IMR-90 (cell line): ENCODE measurements around the gene SIK3. TPM values are rescaled to one million over a fixed set of nuclear protein-coding genes. Genes with fewer than 3 reads are reported as not detected.
A peak's percentile ranks its signal among the peaks of the same experiment; 100 is the strongest.

Experiments used
- ATAC-seq: fragments of 200-7000 bp; cut with Tn5 transposase; 2 replicates; pipeline ENCODE4 v1.9.1; 2020; ENCODE audit warnings: low read depth, mild to moderate bottlenecking, moderate library complexity
- BruUV-seq: library from RNA; stranded (reverse); fragments of 400-500 nt; replicated peaks from 2 replicates; lab custom pipeline; 2021; lab: Mats Ljungman, UMichigan
- CTCF ChIA-PET: fragments of 300-600 bp; formaldehyde crosslinking; extraction: SDS; loops from one replicate; lab custom pipeline; 2021; ENCODE audit warnings: antibody characterized with exemption; lab: Yijun Ruan, JAX
- POLR2A ChIA-PET: fragments of 300-600 bp; sonication (Branson Sonifier 250); formaldehyde crosslinking; loops from one replicate; lab custom pipeline; 2022; ENCODE audit warnings: antibody characterized with exemption; ENCODE audit not compliant: unreplicated experiment; lab: Charles Lee
- DNase-seq: peaks from one replicate; pipeline ENCODE4 v3.0.0; 2013
- H2AFZ ChIP-seq: replicated peaks from 2 replicates; pipeline ENCODE3; 2013; ENCODE audit warnings: low read length, mild to moderate bottlenecking; ENCODE audit not compliant: poor library complexity
- H2AK5ac ChIP-seq: 2 replicates; pipeline ENCODE4 v1.6.1; 2013; ENCODE audit warnings: low read depth, low read length, inconsistent platforms
- H2AK9ac ChIP-seq: replicated peaks from 2 replicates; pipeline ENCODE3; 2013; ENCODE audit warnings: mild to moderate bottlenecking, low read depth, low read length, moderate library complexity; ENCODE audit not compliant: poor library complexity
- H2BK120ac ChIP-seq: 2 replicates; pipeline ENCODE4 v1.6.1; 2013; ENCODE audit warnings: low read depth, low read length, inconsistent platforms
- H2BK15ac ChIP-seq: 3 replicates; pipeline ENCODE4 v1.6.1; 2013; ENCODE audit warnings: low read depth, low read length, inconsistent platforms
- H2BK20ac ChIP-seq: 2 replicates; pipeline ENCODE4 v1.6.1; 2013; ENCODE audit warnings: low read depth, mild to moderate bottlenecking, inconsistent platforms, low read length, moderate library complexity
- H2BK5ac ChIP-seq: 2 replicates; pipeline ENCODE4 v1.6.1; 2013; ENCODE audit warnings: mild to moderate bottlenecking, low read depth, low read length, inconsistent platforms; ENCODE audit not compliant: poor library complexity, severe bottlenecking
- H3K14ac ChIP-seq: replicated peaks from 2 replicates; pipeline ENCODE4 v1.6.1; 2013; ENCODE audit warnings: low read depth, low read length, inconsistent platforms
- H3K18ac ChIP-seq: 2 replicates; pipeline ENCODE4 v1.6.1; 2013; ENCODE audit warnings: low read depth, low read length, control low read depth
- H3K23ac ChIP-seq: 2 replicates; pipeline ENCODE4 v1.6.1; 2013; ENCODE audit warnings: low read depth, low read length, inconsistent platforms
- H3K27ac ChIP-seq: 2 replicates; pipeline ENCODE4 v1.5.1; 2013; ENCODE audit warnings: mild to moderate bottlenecking, control low read depth, low read length; ENCODE audit not compliant: insufficient read depth
- H3K27me3 ChIP-seq: 2 replicates; pipeline ENCODE4 v1.6.1; 2013; ENCODE audit warnings: low read length; ENCODE audit not compliant: control insufficient read depth, insufficient read depth
- H3K36me3 ChIP-seq: 2 replicates; pipeline ENCODE4 v1.6.1; 2013; ENCODE audit warnings: low read length, mixed read lengths; ENCODE audit not compliant: control insufficient read depth, insufficient read depth
- H3K4ac ChIP-seq: 2 replicates; pipeline ENCODE4 v1.6.1; 2013; ENCODE audit warnings: low read depth, low read length, inconsistent platforms
- H3K4me1 ChIP-seq: 2 replicates; pipeline ENCODE4 v1.6.1; 2013; ENCODE audit warnings: low read length, mixed read lengths; ENCODE audit not compliant: control insufficient read depth, insufficient read depth
- H3K4me2 ChIP-seq: 2 replicates; pipeline ENCODE4 v1.6.1; 2013; ENCODE audit warnings: low read depth, mild to moderate bottlenecking, control low read depth, low read length, moderate library complexity
- H3K4me3 ChIP-seq: 2 replicates; pipeline ENCODE4 v1.5.1; 2013; ENCODE audit warnings: low read depth, mild to moderate bottlenecking, control low read depth, low read length, moderate library complexity; ENCODE audit not compliant: insufficient read depth
- H3K56ac ChIP-seq: 2 replicates; pipeline ENCODE4 v1.6.1; 2013; ENCODE audit warnings: low read length, inconsistent platforms; ENCODE audit not compliant: insufficient read depth; ENCODE audit errors: extremely low read depth
- H3K79me1 ChIP-seq, 2 experiments: 2 replicates each; pipeline ENCODE4 v1.6.1; 2013; ENCODE audit warnings: low read length in 2 of 2, inconsistent platforms in 1 of 2, low read depth in 1 of 2
- H3K9ac ChIP-seq: 2 replicates; pipeline ENCODE4 v1.6.1; 2013; ENCODE audit warnings: low read depth, low read length, control low read depth
- H3K9me1 ChIP-seq: 2 replicates; pipeline ENCODE4 v1.6.1; 2013; ENCODE audit warnings: low read length, inconsistent platforms; ENCODE audit not compliant: insufficient read depth
- H3K9me3 ChIP-seq: 2 replicates; pipeline ENCODE4 v1.6.1; 2013; ENCODE audit warnings: low read length; ENCODE audit not compliant: control insufficient read depth, insufficient read depth
- H4K20me1 ChIP-seq: 2 replicates; pipeline ENCODE4 v1.6.1; 2013; ENCODE audit warnings: low read length, inconsistent platforms; ENCODE audit not compliant: insufficient read depth
- H4K5ac ChIP-seq: 2 replicates; pipeline ENCODE4 v1.6.1; 2013; ENCODE audit warnings: mild to moderate bottlenecking, low read depth, low read length, control low read depth
- H4K8ac ChIP-seq, 2 experiments: 2 replicates each; pipeline ENCODE4 v1.6.1; 2013; ENCODE audit warnings: low read depth in 2 of 2, low read length in 2 of 2, control low read depth in 1 of 2, inconsistent platforms in 1 of 2
- H4K91ac ChIP-seq: 2 replicates; pipeline ENCODE4 v1.6.1; 2013; ENCODE audit warnings: low read depth, low read length, inconsistent platforms; ENCODE audit not compliant: insufficient read depth
- BHLHE40 ChIP-seq: fragments of 150-350 bp; IDR thresholded peaks from 2 replicates; pipeline ENCODE4 v1.6.1; 2016; ENCODE audit warnings: mild to moderate bottlenecking, low read depth, low read length
- CEBPB ChIP-seq: IDR thresholded peaks from 2 replicates; pipeline ENCODE4 v1.6.1; 2012; ENCODE audit warnings: low read depth, low read length, improper control_type of control experiment
- CHD1 ChIP-seq: IDR thresholded peaks from 2 replicates; pipeline ENCODE4 v1.6.1; 2012; ENCODE audit warnings: low read depth, low read length, improper control_type of control experiment
- FOS ChIP-seq: fragments of 150-350 bp; IDR thresholded peaks from 2 replicates; pipeline ENCODE4 v1.6.1; 2016; ENCODE audit warnings: low read depth, low read length
- MAFK ChIP-seq: IDR thresholded peaks from 2 replicates; pipeline ENCODE4 v1.6.1; 2012; ENCODE audit warnings: low read depth, low read length, improper control_type of control experiment
- MAZ ChIP-seq: IDR thresholded peaks from 2 replicates; pipeline ENCODE4 v1.6.1; 2012; ENCODE audit warnings: low read depth, mild to moderate bottlenecking, low read length, improper control_type of control experiment, moderate library complexity, borderline replicate concordance
- MXI1 ChIP-seq: IDR thresholded peaks from 2 replicates; pipeline ENCODE4 v1.6.1; 2012; ENCODE audit warnings: low read depth, mild to moderate bottlenecking, low read length, moderate library complexity, borderline replicate concordance
- NFE2L2 ChIP-seq: fragments of 150-350 bp; IDR thresholded peaks from 2 replicates; pipeline ENCODE4 v1.6.1; 2016; ENCODE audit warnings: low read depth, mild to moderate bottlenecking, low read length
- POLR2A ChIP-seq: IDR thresholded peaks from 2 replicates; pipeline ENCODE4 v1.6.1; 2012; ENCODE audit warnings: mild to moderate bottlenecking, low read depth, low read length
- RAD21 ChIP-seq: IDR thresholded peaks from 2 replicates; pipeline ENCODE4 v1.6.1; 2012; ENCODE audit warnings: low read length, improper control_type of control experiment
- RCOR1 ChIP-seq: IDR thresholded peaks from 2 replicates; pipeline ENCODE4 v1.6.1; 2012; ENCODE audit warnings: mild to moderate bottlenecking, low read length, improper control_type of control experiment; ENCODE audit not compliant: insufficient replicate concordance
- RFX5 ChIP-seq: IDR thresholded peaks from 2 replicates; pipeline ENCODE4 v1.8.0; 2012; ENCODE audit warnings: low read depth, mild to moderate bottlenecking, low read length, moderate library complexity
- SMC3 ChIP-seq: fragments of 150-350 bp; IDR thresholded peaks from 2 replicates; pipeline ENCODE4 v1.6.1; 2016; ENCODE audit warnings: low read depth, mild to moderate bottlenecking, antibody characterized with exemption, low read length, moderate library complexity
- USF2 ChIP-seq: fragments of 150-350 bp; IDR thresholded peaks from 2 replicates; pipeline ENCODE4 v1.6.1; 2017; ENCODE audit warnings: mild to moderate bottlenecking, antibody characterized with exemption, low read length, low read depth
- WGBS, 2 experiments: methylation state at CpG; one replicate each; pipeline versions ENCODE4 v1.1.5 to v1.1.7; 2013; ENCODE audit warnings: missing lambda C conversion rate in 2 of 2; ENCODE audit not compliant: insufficient read length in 1 of 2; ENCODE audit errors: extremely low coverage in 2 of 2; 5-methylcytosine and 5-hydroxymethylcytosine counted together
- dilution Hi-C: fragments of 300-500 bp; cut with HindIII; formaldehyde crosslinking; loops from one replicate; pipeline ENCODE4 v1.14.3; 2018; ENCODE audit warnings: low sequenced_read_pairs; ENCODE audit not compliant: unreplicated experiment
- in situ Hi-C: fragments of 300-500 bp; cut with MboI; formaldehyde crosslinking; loops from 3 replicates; pipeline ENCODE4 v1.14.3; 2019; ENCODE audit warnings: low sequenced_read_pairs, inconsistent platforms, mixed read lengths
- intact Hi-C: fragments of 100-400 bp; cut with micrococcal nuclease; formaldehyde crosslinking; loops from 2 replicates; pipeline ENCODE4 v1.10.0; 2022
- polyA plus RNA-seq, 3 experiments: library from polyadenylated mRNA; depleted of rRNA; stranded (reverse); fragments of >200 nt; gene quantifications; 2 replicates each; pipeline ENCODE4 v1.2.3, GENCODE V29; 2012; ENCODE audit warnings: low replicate concordance in 1 of 3
- total RNA-seq: library from RNA; depleted of rRNA; stranded (reverse); fragments of >200 nt; gene quantifications from 2 replicates; pipeline ENCODE4 v1.2.3, GENCODE V29; 2012
- TF ChIP-seq, protein P1 (sequence below): fragments of 150-350 bp; IDR thresholded peaks from 2 replicates; pipeline ENCODE4 v1.6.1; 2016; ENCODE audit warnings: low read depth, mild to moderate bottlenecking, low read length, moderate library complexity, borderline replicate concordance

The SIK3 gene
- total and polyA plus RNA-seq, 2 of the 4 experiments (the other 2 are of a cell fraction), result 8.2 to 9.1 TPM

DNA sequence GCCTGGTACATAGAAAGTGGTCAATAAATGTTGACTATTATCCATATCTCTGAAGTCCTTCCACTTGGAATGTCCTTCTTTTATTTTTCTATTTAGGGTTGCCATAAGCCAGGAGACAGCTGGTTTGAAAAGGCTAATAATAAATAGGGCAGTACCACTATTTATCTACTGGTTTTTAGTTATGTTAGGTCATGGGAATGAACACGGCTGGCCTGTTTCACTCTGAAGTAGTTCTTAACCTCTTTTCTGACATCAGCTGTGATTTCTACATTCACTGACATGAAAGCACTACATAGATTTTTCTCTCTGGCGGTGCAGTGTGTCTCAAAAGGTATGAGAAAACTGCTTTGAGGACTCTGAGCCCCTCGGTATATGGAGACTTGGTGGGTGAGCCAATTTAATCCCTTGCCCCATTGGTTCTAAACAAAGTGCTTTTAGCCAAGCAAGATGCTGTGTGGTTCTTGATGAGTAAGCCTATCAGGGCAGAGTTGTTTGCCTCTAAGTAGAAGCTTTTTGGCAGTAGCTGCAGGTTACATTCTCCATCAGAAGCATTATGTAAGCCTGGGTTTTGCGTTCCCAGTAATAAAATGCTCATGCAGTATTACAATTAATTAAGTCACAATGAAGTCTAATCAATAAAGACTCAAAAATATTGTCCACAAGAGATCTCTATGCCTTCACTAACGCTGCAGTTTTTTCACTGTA, 212.1 kb downstream of the SIK3 start:
- H4K20me1 ChIP-seq, result peaks cover 3% of the 10 kb centered on the region; the same call in 1 of the 2 replicates
- H3K9me1 ChIP-seq, result peaks cover 7% of the 10 kb centered on the region
- H3K4ac ChIP-seq, result no peak overlapping the region
- ATAC-seq (peak; percentile 53), DNase-seq (peak; percentile 85)
- H2BK5ac ChIP-seq, result no peak overlapping the region
- no peaks in the 10 kb centered on the region for H3K9me3 ChIP-seq
- H3K18ac ChIP-seq, result no peak overlapping the region
- in situ Hi-C loops, result no loop called here
- H3K56ac ChIP-seq, result no peak overlapping the region
- ChIA-PET CTCF (no interaction called here), POLR2A (no interaction called here)
- no peak overlapping the region for H2BK15ac ChIP-seq
- no peak overlapping the region for H2AFZ ChIP-seq
- no peak overlapping the region for H2BK120ac ChIP-seq
- no peak overlapping the region for H3K4me3 ChIP-seq
- H2AK5ac ChIP-seq, result no peak overlapping the region
- H3K4me2 ChIP-seq, result peak overlapping the region; percentile 33; the same call in 1 of the 2 replicates
- no peak overlapping the region for H4K8ac ChIP-seq
- WGBS, 2 experiments, result no CpG with 5 or more reads among the region's 5 CpGs
- no peak overlapping the region for H2AK9ac ChIP-seq
- no peak overlapping the region for H3K27ac ChIP-seq
- no peak overlapping the region for H4K5ac ChIP-seq
- intact Hi-C loops, result loop anchor here (5.0 kb wide), 1 partner anchor 96 kb away; no protein-coding TSS in a partner anchor
- TF ChIP-seq RFX5 (no peak), FOS (no peak), MXI1 (no peak), CEBPB (no peak), RCOR1 (no peak), SMC3 (no peak), USF2 (no peak), MAFK (no peak), CHD1 (no peak), NFE2L2 (no peak), MAZ (no peak), POLR2A (no peak), BHLHE40 (no peak), RAD21 (no peak)
- TF ChIP-seq, protein P1, sequence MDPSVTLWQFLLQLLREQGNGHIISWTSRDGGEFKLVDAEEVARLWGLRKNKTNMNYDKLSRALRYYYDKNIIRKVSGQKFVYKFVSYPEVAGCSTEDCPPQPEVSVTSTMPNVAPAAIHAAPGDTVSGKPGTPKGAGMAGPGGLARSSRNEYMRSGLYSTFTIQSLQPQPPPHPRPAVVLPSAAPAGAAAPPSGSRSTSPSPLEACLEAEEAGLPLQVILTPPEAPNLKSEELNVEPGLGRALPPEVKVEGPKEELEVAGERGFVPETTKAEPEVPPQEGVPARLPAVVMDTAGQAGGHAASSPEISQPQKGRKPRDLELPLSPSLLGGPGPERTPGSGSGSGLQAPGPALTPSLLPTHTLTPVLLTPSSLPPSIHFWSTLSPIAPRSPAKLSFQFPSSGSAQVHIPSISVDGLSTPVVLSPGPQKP, result no peak
- no peak overlapping the region for H3K9ac ChIP-seq
- no TSS peak for BruUV-seq
- H3K27me3 ChIP-seq, result no peaks in the 10 kb centered on the region
- H3K4me1 ChIP-seq, result peaks cover 15% of the 10 kb centered on the region
- H3K23ac ChIP-seq, result no peak overlapping the region
- peaks cover 0 to 4% of the 10 kb centered on the region in 2 experiments; a peak in 3 of 4 replicates for H3K79me1 ChIP-seq
- H3K14ac ChIP-seq, result no peak overlapping the region
- no peak overlapping the region for H2BK20ac ChIP-seq
- no peak overlapping the region for H4K91ac ChIP-seq
- dilution Hi-C loops, result no loop called here
- peaks cover 2% of the 10 kb centered on the region; the same call in 1 of the 2 replicates for H3K36me3 ChIP-seq
